Heart left ventricle (tissue), 13 donors: ENCODE data around the gene HLA-F.

ENCODE experiments used
- POLR2A ChIP-seq, 2 donors: fragments of 450-650 bp; IDR thresholded peaks; one replicate each; pipeline ENCODE4 v1.6.1; 2017; ENCODE audit warnings: antibody characterized with exemption in 2 of 2, mild to moderate bottlenecking in 2 of 2, moderate library complexity in 2 of 2
- TF ChIP-seq, protein P1 (sequence below), 12 donors: fragments of 200-600 bp; sonication (generic) in 4 of 12; IDR thresholded peaks; one replicate each; pipeline versions ENCODE4 v1.5.0 to v1.8.0; 2018 to 2022; ENCODE audit warnings: antibody characterized with exemption in 12 of 12, mild to moderate bottlenecking in 5 of 12
- donor health status: ischemic (EF 13 %, LVEDD 7.1; RV severe dilation, severe dysfunction).
- donor health status: DM: no; HTN: yes; CAD: no.
- donor health status: DM: no; HTN: no; CAD: no.
- donor health status: ischemic (EF 25% LVEDD 6.9; RV normal size, moderate dysfunction).
- donor health status: ischemic (EF 25% LVEDD 5.7; RV mildly dilated, moderate dysfunction).
- donor health status: ischemic (EF 35%, LVEDD 5.7; RV mildly dilated, moderate dysfunction).
- donor health status: nonischemic (EF 11% LVEDD 7.7; RV severe dilation, severe dysfunction).
- donor health status: DM: yes; HTN: yes; CAD: no.
- donor health status: PGD.
- donor health status: ischemic (EF 29% LVEDD 5.4; RV normal size, mild dysfunction).
- donor health status: nonischemic (EF 23%, LVEDD 6.1; RV moderate dilation, normal function).

DNA sequence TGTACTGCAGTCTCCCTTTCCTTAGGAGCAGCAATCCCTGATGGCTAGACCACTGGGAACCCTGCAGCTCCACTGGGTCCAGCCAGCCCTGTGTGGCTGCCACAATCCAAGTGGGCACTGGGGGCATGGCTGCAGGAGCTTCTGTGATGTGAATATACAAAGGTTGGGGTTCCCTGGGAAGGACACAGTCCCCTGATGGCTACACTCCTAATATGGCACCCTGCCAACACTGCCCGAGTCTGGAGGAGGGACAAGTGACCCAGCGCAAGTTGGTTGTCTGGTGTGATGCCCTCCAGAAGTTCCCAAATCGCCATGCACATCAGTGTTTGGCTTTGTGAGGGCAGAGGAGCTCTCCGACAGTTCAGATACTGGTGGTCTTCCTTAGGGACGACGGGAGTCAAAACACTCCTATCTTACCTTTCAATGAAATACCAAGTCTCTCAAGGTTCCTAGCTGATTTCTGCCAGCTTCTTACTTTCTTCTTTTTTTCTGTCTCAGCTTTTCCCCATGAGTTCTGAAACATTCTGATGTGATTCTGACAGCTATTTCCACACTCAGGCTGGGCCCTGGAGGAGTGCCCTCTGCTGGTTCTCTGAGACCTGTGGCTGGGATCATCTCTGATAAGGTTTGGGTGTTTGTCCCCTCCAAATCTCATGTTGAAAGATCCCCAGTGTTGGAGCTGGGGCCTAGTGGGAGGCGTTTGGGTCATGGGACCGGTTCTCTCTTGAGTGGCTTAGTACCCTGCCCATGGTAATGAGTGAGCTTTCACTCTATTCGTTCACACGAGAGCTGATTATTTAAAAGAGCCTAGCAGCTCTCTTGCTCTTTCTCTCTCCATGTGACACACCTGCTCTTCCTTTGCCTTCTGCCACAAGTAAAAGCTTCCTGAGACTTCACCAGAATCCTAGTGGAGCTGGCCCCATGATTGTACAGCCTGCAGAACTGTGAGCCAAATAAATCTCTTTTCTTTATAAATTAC, 26.8 kb upstream of the HLA-F start:
- TF ChIP-seq, protein P1, sequence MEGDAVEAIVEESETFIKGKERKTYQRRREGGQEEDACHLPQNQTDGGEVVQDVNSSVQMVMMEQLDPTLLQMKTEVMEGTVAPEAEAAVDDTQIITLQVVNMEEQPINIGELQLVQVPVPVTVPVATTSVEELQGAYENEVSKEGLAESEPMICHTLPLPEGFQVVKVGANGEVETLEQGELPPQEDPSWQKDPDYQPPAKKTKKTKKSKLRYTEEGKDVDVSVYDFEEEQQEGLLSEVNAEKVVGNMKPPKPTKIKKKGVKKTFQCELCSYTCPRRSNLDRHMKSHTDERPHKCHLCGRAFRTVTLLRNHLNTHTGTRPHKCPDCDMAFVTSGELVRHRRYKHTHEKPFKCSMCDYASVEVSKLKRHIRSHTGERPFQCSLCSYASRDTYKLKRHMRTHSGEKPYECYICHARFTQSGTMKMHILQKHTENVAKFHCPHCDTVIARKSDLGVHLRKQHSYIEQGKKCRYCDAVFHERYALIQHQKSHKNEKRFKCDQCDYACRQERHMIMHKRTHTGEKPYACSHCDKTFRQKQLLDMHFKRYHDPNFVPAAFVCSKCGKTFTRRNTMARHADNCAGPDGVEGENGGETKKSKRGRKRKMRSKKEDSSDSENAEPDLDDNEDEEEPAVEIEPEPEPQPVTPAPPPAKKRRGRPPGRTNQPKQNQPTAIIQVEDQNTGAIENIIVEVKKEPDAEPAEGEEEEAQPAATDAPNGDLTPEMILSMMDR (IDR thresholded peaks at IDR 0.05) = peak in 11 of 12 donors; percentile 25 to 57 (median 41)
- TF ChIP-seq POLR2A (IDR thresholded peaks at IDR 0.05) = no peak
